Adrenal gland (tissue), 5 donors: ENCODE results near the gene GNB1L.

Source experiments
- CTCF ChIP-seq, 6 experiments: fragments of 450-650 bp in 4 of 6; fragments of 200-600 bp in 2 of 6; sonication (generic) in 1 of 6; IDR thresholded peaks; 1 replicate in 5 of 6; 2 replicates in 1 of 6; pipeline versions ENCODE4 v1.5.1 to v1.8.0; 2016 to 2021; ENCODE audit warnings: antibody characterized with exemption in 6 of 6, mild to moderate bottlenecking in 2 of 6, moderate library complexity in 1 of 6
- POLR2A ChIP-seq, 2 donors: fragments of 450-650 bp; IDR thresholded peaks; one replicate each; pipeline ENCODE4 v1.6.1; 2017; ENCODE audit warnings: antibody characterized with exemption in 2 of 2, mild to moderate bottlenecking in 2 of 2, moderate library complexity in 1 of 2
- donor health status: DM: no; HTN: no; CAD: no.

- TF ChIP-seq CTCF (IDR thresholded peaks at IDR 0.05) (no peak), POLR2A (IDR thresholded peaks at IDR 0.05) (no peak)
These were observed 115.8 kb downstream of the GNB1L start for GRCh38 chr22:19738664-19739447.
